HCT116 (cell line): ENCODE data around the gene DMXL1. TPM values are rescaled to one million over a fixed set of nuclear protein-coding genes. Genes with fewer than 3 reads are reported as not detected.
"Not testable (repeated sequence)": the region's sequence is repeated elsewhere in the genome, so short reads cannot be mapped to it uniquely, and the experiment has no call there.

Source experiments
- ATAC-seq: fragments of 200-7000 bp; cut with Tn5 transposase; 2 replicates; pipeline ENCODE4 v1.9.1; 2020; ENCODE audit warnings: mild to moderate bottlenecking, moderate library complexity
- BruUV-seq: library from RNA; stranded (reverse); fragments of 400-500 nt; replicated peaks from 2 replicates; lab custom pipeline; 2021; lab: Mats Ljungman, UMichigan
- CTCF ChIA-PET: fragments of 300-600 bp; sonication (Branson Sonifier 250); formaldehyde crosslinking; loops from one replicate; lab custom pipeline; 2021; ENCODE audit warnings: antibody characterized with exemption; lab: Charles Lee
- POLR2A ChIA-PET: fragments of 300-600, 350-600 bp; sonication (Branson Sonifier 250); formaldehyde crosslinking; loops from one replicate; lab custom pipeline; 2021; ENCODE audit warnings: antibody characterized with exemption; lab: Charles Lee
- RAD21 ChIA-PET, 2 experiments: fragments of 300-600 bp; sonication (Branson Sonifier 250); formaldehyde crosslinking; loops; one replicate each; lab custom pipeline; 2023; ENCODE audit warnings: low total read pairs in 2 of 2; ENCODE audit not compliant: uncharacterized antibody in 2 of 2, unreplicated experiment in 2 of 2, low non-redundant PET in 1 of 2; lab: Charles Lee
- DNase-seq: peaks from one replicate; pipeline ENCODE4 v3.0.0-alpha.2; 2010; ENCODE audit warnings: low read depth, low spot score
- H2AFZ ChIP-seq: fragments of 200-600 bp; shearing (Covaris generic), sonication (generic); 2 replicates; pipeline ENCODE4 v1.6.1; 2017; ENCODE audit warnings: low read depth, mixed run types, mixed read lengths, antibody characterized with exemption, low read length; ENCODE audit not compliant: poor library complexity, severe bottlenecking
- H3K27ac ChIP-seq: 2 replicates; pipeline ENCODE4 v1.5.1; 2012; ENCODE audit warnings: low read depth, low read length
- H3K27me3 ChIP-seq: fragments of 200-600 bp; sonication (generic); 2 replicates; pipeline ENCODE4 v1.6.1; 2016; ENCODE audit warnings: mixed run types, low read length, mixed read lengths; ENCODE audit not compliant: insufficient read depth
- H3K36me3 ChIP-seq, 2 experiments: fragments of 200-500 bp in 1 of 2; fragments of 200-600 bp in 1 of 2; sonication (Bioruptor generic) in 1 of 2; sonication (generic) in 1 of 2; 2 replicates each; pipeline versions ENCODE4 v1.5.1 to v1.6.1; 2014 to 2016; ENCODE audit warnings: low read length in 2 of 2, inconsistent platforms in 1 of 2, mixed read lengths in 1 of 2, mixed run types in 1 of 2; ENCODE audit not compliant: insufficient read depth in 2 of 2, control insufficient read depth in 1 of 2
- H3K4me1 ChIP-seq, 2 experiments: fragments of 200-600 bp in 1 of 2; sonication (generic) in 1 of 2; 2 replicates each; pipeline versions ENCODE4 v1.5.1 to v1.6.1; 2012 to 2017; ENCODE audit warnings: low read length in 2 of 2, inconsistent platforms in 1 of 2, mild to moderate bottlenecking in 1 of 2, mixed read lengths in 1 of 2, mixed run types in 1 of 2, moderate library complexity in 1 of 2; ENCODE audit not compliant: insufficient read depth in 2 of 2, control insufficient read depth in 1 of 2
- H3K4me2 ChIP-seq: fragments of 200-600 bp; sonication (generic); 2 replicates; pipeline ENCODE4 v1.6.1; 2017; ENCODE audit warnings: mixed run types, low read length, mixed read lengths
- H3K4me3 ChIP-seq, 2 experiments: fragments of 200-600 bp in 1 of 2; sonication (generic) in 1 of 2; replicated peaks in 1 of 2; 2 replicates each; pipeline ENCODE4 v1.5.1; 2011 to 2016; ENCODE audit warnings: low read length in 2 of 2, control low read depth in 1 of 2, low read depth in 1 of 2, mild to moderate bottlenecking in 1 of 2, mixed read lengths in 1 of 2, mixed run types in 1 of 2
- H3K79me2 ChIP-seq: fragments of 200-600 bp; sonication (generic); 2 replicates; pipeline ENCODE4 v1.6.1; 2017; ENCODE audit warnings: mild to moderate bottlenecking, mixed run types, low read length, moderate library complexity, mixed read lengths; ENCODE audit not compliant: insufficient read depth
- H3K9ac ChIP-seq: fragments of 200-600 bp; sonication (generic); 2 replicates; pipeline ENCODE4 v1.6.1; 2016; ENCODE audit warnings: low read length, mixed read lengths
- H3K9me2 ChIP-seq: fragments of 200-600 bp; sonication (generic), shearing (Covaris generic); 2 replicates; pipeline ENCODE4 v1.6.1; 2017; ENCODE audit warnings: mixed run types, mild to moderate bottlenecking, moderate library complexity; ENCODE audit not compliant: insufficient read depth
- H3K9me3 ChIP-seq, 2 experiments: fragments of 200-500 bp in 1 of 2; fragments of 200-600 bp in 1 of 2; sonication (Bioruptor generic) in 1 of 2; sonication (generic) in 1 of 2; 2 replicates each; pipeline ENCODE4 v1.6.1; 2014 to 2017; ENCODE audit warnings: low read length in 2 of 2, mixed read lengths in 2 of 2, inconsistent platforms in 1 of 2, low read depth in 1 of 2, mild to moderate bottlenecking in 1 of 2, mixed run types in 1 of 2, moderate library complexity in 1 of 2; ENCODE audit not compliant: control insufficient read depth in 1 of 2, insufficient read depth in 1 of 2
- H4K20me1 ChIP-seq: fragments of 200-600 bp; sonication (generic), shearing (Covaris generic); 2 replicates; pipeline ENCODE4 v1.6.1; 2017; ENCODE audit warnings: mixed run types, mild to moderate bottlenecking, moderate library complexity; ENCODE audit not compliant: insufficient read depth
- CTCF ChIP-seq, 3 experiments: fragments of 200-600 bp in 1 of 3; sonication (generic) in 1 of 3; IDR thresholded peaks in 2 of 3; conservative IDR thresholded peaks in 1 of 3; 2 replicates each; pipeline ENCODE4 v1.5.1; 2012 to 2017; ENCODE audit warnings: low read depth in 2 of 3, low read length in 2 of 3, antibody characterized with exemption in 1 of 3, borderline replicate concordance in 1 of 3, control low read depth in 1 of 3, mild to moderate bottlenecking in 1 of 3, mixed read lengths in 1 of 3, mixed run types in 1 of 3, moderate library complexity in 1 of 3; ENCODE audit not compliant: insufficient read depth in 1 of 3
- EZH2 ChIP-seq: fragments of 200-600 bp; sonication (generic); IDR thresholded peaks from 2 replicates; pipeline ENCODE4 v1.6.1; 2017; ENCODE audit warnings: antibody characterized with exemption, mixed run types
- POLR2A ChIP-seq: IDR thresholded peaks from 2 replicates; pipeline ENCODE4 v1.7.0; 2011; ENCODE audit warnings: borderline replicate concordance; ENCODE audit not compliant: insufficient read depth, insufficient read length; ENCODE audit errors: extremely low read depth
- POLR2AphosphoS5 ChIP-seq: IDR thresholded peaks from 2 replicates; pipeline ENCODE4 v1.6.1; 2011; ENCODE audit warnings: mild to moderate bottlenecking, low read depth, low read length, moderate library complexity
- SP1 ChIP-seq: IDR thresholded peaks from 2 replicates; pipeline ENCODE4 v1.6.1; 2012; ENCODE audit warnings: low read depth
- TCF7L2 ChIP-seq: IDR thresholded peaks from 2 replicates; pipeline ENCODE4 v1.7.0; 2011; ENCODE audit warnings: borderline replicate concordance, inconsistent platforms; ENCODE audit not compliant: insufficient read depth, insufficient read length; ENCODE audit errors: extremely low read depth
- YY1 ChIP-seq: IDR thresholded peaks from 2 replicates; pipeline ENCODE4 v1.6.1; 2011; ENCODE audit warnings: low read length, low read depth, moderate library complexity, mild to moderate bottlenecking; ENCODE audit not compliant: insufficient replicate concordance; ENCODE audit errors: extremely low read depth
- ZNF274 ChIP-seq: fragments of 200-500 bp; sonication (Bioruptor generic); IDR thresholded peaks from 2 replicates; pipeline ENCODE4 v1.6.1; 2014; ENCODE audit warnings: mild to moderate bottlenecking, low read depth, low read length, inconsistent platforms
- intact Hi-C: fragments of 100-400 bp; cut with micrococcal nuclease; formaldehyde crosslinking; loops from 2 replicates; pipeline ENCODE4 v1.10.0; 2022
- total RNA-seq: library from RNA; stranded (reverse); gene quantifications from one replicate; pipeline ENCODE4 v1.2.1, GENCODE V29; 2021; ENCODE audit not compliant: unreplicated experiment

DMXL1 gene
- total RNA-seq, 1 experiment from 2014 or later: 21.1 TPM

GRCh38 chr5:119072496-119072895 is 1.6 kb downstream of the DMXL1 start:
- no peak for DNase-seq
- intact Hi-C loops: no loop called here
- no peaks in the 10 kb centered on the region for H3K36me3 ChIP-seq
- POLR2A ChIA-PET: no interaction called here
- peak overlapping the region; percentile 80 to 87; a peak in 3 of 4 replicates for H3K4me3 ChIP-seq
- CTCF ChIA-PET: no interaction called here
- no peaks in the 10 kb centered on the region for H3K9me3 ChIP-seq
- ATAC-seq: no peak
- peak overlapping the region; percentile 78; the same call in 1 of the 2 replicates for H3K9ac ChIP-seq
- no peaks in the 10 kb centered on the region for H3K27me3 ChIP-seq
- RAD21 ChIA-PET: no interaction called here
- H4K20me1 ChIP-seq: no peaks in the 10 kb centered on the region
- peaks cover 10 to 13% of the 10 kb centered on the region in 2 experiments; a peak in 3 of 4 replicates for H3K4me1 ChIP-seq
- H2AFZ ChIP-seq: no peak overlapping the region
- no TSS peak for BruUV-seq
- TF ChIP-seq CTCF (IDR thresholded peaks at IDR 0.05 in 2 of 3, conservative IDR thresholded peaks at IDR 0.05 in 1 of 3; ENCODE audit: borderline replicate concordance in 1 of 3, insufficient read depth in 1 of 3, low read depth in 2 of 3, low read length in 2 of 3): no peak
- TF ChIP-seq TCF7L2: no peak
- TF ChIP-seq POLR2A: no peak
- no peak for TF ChIP-seq EZH2
- no peak for TF ChIP-seq YY1
- no peak for TF ChIP-seq POLR2AphosphoS5
- no peak for TF ChIP-seq SP1
- no peak for TF ChIP-seq ZNF274
- H3K27ac ChIP-seq: no peak overlapping the region
- H3K9me2 ChIP-seq: no peaks in the 10 kb centered on the region
- peak overlapping the region; percentile 98 for H3K4me2 ChIP-seq
- peaks cover 46% of the 10 kb centered on the region for H3K79me2 ChIP-seq

DNA sequence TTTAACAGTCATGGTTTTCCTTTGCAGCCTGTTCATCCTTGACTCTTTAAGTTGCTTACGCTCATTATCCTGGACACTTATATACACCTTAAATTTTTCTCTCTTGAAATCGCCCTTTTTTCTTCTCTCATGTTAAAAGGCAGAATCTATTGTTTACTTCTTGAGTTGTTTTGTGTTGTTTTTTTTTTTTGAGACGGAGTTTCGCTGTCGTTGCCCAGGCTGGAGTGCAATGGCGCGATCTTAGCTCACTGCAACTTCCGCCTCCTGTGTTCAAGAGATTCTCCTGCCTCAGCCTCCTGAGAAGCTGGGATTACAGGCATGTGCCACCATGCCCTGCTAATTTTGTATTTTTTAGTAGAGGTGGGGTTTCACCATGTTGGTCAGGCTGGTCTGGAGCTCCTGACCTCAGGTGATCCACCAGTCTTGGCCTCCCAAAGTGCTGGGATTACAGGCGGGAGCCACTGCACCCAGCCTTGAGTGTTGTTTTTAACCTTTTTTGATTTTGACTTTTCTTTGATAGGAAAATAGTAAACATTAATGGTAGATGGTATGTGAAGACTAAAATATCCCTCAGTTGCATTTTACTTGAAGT is 3.0 kb downstream of the DMXL1 start:
- POLR2A ChIA-PET, H3K9me2 ChIP-seq, H3K27ac ChIP-seq, H3K4me3 ChIP-seq, ATAC-seq, BruUV-seq, H3K9me3 ChIP-seq, DNase-seq, H3K36me3 ChIP-seq, CTCF ChIA-PET, RAD21 ChIA-PET, intact Hi-C loops, H3K9ac ChIP-seq, H3K27me3 ChIP-seq, H4K20me1 ChIP-seq, H2AFZ ChIP-seq, H3K4me2 ChIP-seq: not testable (repeated sequence)
- peaks cover 10 to 13% of the 10 kb centered on the region in 2 experiments; a peak in 3 of 4 replicates for H3K4me1 ChIP-seq
- peaks cover 54% of the 10 kb centered on the region for H3K79me2 ChIP-seq
